Suprapubic skin (tissue), 4 donors: ENCODE measurements around the gene DPH7.

Experiments used
- EP300 ChIP-seq: sonication (generic); formaldehyde crosslinking; IDR thresholded peaks from one replicate; pipeline ENCODE4 v1.6.1; 2017; ENCODE audit warnings: antibody characterized with exemption
- POLR2A ChIP-seq, 2 donors: fragments of 450-650 bp; IDR thresholded peaks; one replicate each; pipeline ENCODE4 v1.6.1; 2017; ENCODE audit warnings: antibody characterized with exemption in 2 of 2, mild to moderate bottlenecking in 2 of 2, moderate library complexity in 2 of 2
- POLR2AphosphoS5 ChIP-seq, 3 donors: sonication (generic); formaldehyde crosslinking; IDR thresholded peaks; one replicate each; pipeline ENCODE4 v1.6.1; 2017; ENCODE audit warnings: antibody characterized with exemption in 3 of 3
- TF ChIP-seq, protein P1 (sequence below), 2 donors: fragments of 200-600 bp in 1 of 2; fragments of 450-650 bp in 1 of 2; sonication (generic) in 1 of 2; IDR thresholded peaks; one replicate each; pipeline ENCODE4 v1.5.1; 2016 to 2019; ENCODE audit warnings: antibody characterized with exemption in 2 of 2, mild to moderate bottlenecking in 1 of 2, moderate library complexity in 1 of 2

DNA sequence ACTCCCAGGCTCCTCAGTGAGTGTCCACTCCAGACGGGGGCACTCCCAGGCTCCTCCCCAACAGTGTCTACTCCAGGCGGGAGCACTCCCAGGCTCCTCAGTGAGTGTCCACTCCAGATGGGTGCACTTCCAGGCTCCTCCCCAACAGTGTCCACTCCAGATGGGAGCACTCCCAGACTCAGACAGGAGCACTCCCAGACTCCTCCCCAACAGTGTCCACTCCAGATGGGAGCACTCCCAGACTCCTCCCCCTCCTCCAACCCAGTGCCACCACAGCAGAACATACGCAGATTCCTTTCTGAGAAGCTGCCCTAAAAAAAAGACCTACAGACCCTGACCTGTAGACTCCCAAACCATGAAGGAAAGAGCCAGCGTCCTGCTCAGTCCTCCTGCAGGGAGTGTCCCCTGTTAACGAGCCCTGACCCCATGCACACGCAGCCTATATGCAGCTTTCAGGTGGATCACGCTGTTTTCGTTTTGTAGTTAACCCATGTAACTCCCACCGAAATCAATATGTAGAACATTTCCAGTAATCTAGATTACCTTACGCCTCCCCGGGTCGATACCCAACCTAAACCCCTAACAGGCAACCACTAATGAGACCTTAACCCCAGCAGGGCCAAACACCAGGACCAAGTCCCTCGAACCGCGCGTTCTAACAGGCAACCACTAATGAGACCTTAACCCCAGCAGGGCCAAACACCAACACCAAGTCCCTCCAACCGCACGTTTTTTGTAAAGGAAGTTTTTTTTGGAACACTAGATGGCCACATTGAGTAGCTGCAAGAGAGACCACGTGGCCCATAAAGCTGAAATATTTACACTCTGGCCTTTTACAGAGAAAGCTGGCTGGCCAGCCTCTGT, 44.2 kb downstream of the DPH7 start:
- TF ChIP-seq POLR2A (IDR thresholded peaks at IDR 0.05): no peak
- TF ChIP-seq POLR2AphosphoS5 (IDR thresholded peaks at IDR 0.05): no peak
- TF ChIP-seq, protein P1, sequence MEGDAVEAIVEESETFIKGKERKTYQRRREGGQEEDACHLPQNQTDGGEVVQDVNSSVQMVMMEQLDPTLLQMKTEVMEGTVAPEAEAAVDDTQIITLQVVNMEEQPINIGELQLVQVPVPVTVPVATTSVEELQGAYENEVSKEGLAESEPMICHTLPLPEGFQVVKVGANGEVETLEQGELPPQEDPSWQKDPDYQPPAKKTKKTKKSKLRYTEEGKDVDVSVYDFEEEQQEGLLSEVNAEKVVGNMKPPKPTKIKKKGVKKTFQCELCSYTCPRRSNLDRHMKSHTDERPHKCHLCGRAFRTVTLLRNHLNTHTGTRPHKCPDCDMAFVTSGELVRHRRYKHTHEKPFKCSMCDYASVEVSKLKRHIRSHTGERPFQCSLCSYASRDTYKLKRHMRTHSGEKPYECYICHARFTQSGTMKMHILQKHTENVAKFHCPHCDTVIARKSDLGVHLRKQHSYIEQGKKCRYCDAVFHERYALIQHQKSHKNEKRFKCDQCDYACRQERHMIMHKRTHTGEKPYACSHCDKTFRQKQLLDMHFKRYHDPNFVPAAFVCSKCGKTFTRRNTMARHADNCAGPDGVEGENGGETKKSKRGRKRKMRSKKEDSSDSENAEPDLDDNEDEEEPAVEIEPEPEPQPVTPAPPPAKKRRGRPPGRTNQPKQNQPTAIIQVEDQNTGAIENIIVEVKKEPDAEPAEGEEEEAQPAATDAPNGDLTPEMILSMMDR (IDR thresholded peaks at IDR 0.05): peak; percentile 21 to 70
- TF ChIP-seq EP300: no peak
